ENCODE measurements around the gene PRKCA.

PRKCA gene

GRCh38 chr17:66522591-66523272 lies 220.3 kb downstream of the PRKCA start:
- Histone ChIP-seq H3K4me2 (ENCODE audit: low read depth, low read length, poor library complexity, severe bottlenecking) (no peak overlapping the region), H3K79me2 (ENCODE audit: insufficient read depth, low read length) (no peaks in the 10 kb centered on the region), H3K9me3 (ENCODE audit: insufficient read depth, low read depth, low read length) (no peaks in the 10 kb centered on the region), H3K4me1 (ENCODE audit: insufficient read depth, low read length, poor library complexity, severe bottlenecking) (no peaks in the 10 kb centered on the region), H3K9ac (ENCODE audit: low read depth, low read length, poor library complexity, severe bottlenecking) (no peak overlapping the region), H3F3A (ENCODE audit: low read depth) (no peaks in the 10 kb centered on the region), H3K27me3 (ENCODE audit: insufficient read depth, low read length, poor library complexity, severe bottlenecking) (no peaks in the 10 kb centered on the region), H4K20me1 (ENCODE audit: insufficient read depth, low read length, poor library complexity, severe bottlenecking) (no peaks in the 10 kb centered on the region), H3K4me3 (ENCODE audit: low read length, poor library complexity, severe bottlenecking) (no peak overlapping the region), H3K36me3 (ENCODE audit: insufficient read depth, low read length) (no peaks in the 10 kb centered on the region), H2AFZ (ENCODE audit: low read length) (no peak overlapping the region), H3K9me2 (replicated peaks; ENCODE audit: low read depth, low read length) (no peaks in the 10 kb centered on the region)
- TF ChIP-seq CTCF (conservative IDR thresholded peaks at IDR 0.05; ENCODE audit: low read length), result no peak

GRCh38 chr17:66523378-66524200 lies 221.2 kb downstream of the PRKCA start:
- H3K4me1 ChIP-seq (ENCODE audit: insufficient read depth, low read length, poor library complexity, severe bottlenecking), result no peaks in the 10 kb centered on the region
- H2AFZ ChIP-seq (ENCODE audit: low read length), result no peak overlapping the region

DNA sequence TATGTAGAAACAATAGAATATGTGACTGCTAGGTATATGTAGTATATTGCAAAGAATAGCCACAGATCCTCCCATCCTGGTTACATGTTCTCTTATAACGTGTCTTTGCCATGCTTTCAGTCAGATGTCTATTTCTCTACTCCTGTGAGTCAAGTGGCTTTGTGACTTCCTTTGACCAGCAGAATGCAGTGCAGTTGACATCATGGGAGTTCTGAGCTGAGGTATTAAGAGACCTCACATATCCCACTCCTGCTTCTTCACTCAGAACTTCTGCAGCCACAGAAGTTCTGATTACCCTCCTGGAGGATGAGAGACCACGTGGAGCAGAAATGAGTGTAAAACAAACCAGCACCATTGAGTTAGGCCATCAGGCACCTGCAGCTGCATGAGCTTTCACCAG lies 222.5 kb downstream of the PRKCA start:
- no peaks in the 10 kb centered on the region for H4K20me1 ChIP-seq (ENCODE audit: insufficient read depth, low read length, poor library complexity, severe bottlenecking)
- H3K9me2 ChIP-seq (replicated peaks; ENCODE audit: low read depth, low read length), result no peaks in the 10 kb centered on the region
- no peak overlapping the region for H3K4me3 ChIP-seq (ENCODE audit: low read length, poor library complexity, severe bottlenecking)
- H3K4me2 ChIP-seq (ENCODE audit: low read depth, low read length, poor library complexity, severe bottlenecking), result no peak overlapping the region
- H2AFZ ChIP-seq (ENCODE audit: low read length), result no peak overlapping the region
- H3K27me3 ChIP-seq (ENCODE audit: insufficient read depth, low read length, poor library complexity, severe bottlenecking), result no peaks in the 10 kb centered on the region
- H3K9me3 ChIP-seq (ENCODE audit: insufficient read depth, low read depth, low read length), result no peaks in the 10 kb centered on the region
- no peak for TF ChIP-seq CTCF (conservative IDR thresholded peaks at IDR 0.05; ENCODE audit: low read length)
- no peaks in the 10 kb centered on the region for H3K4me1 ChIP-seq (ENCODE audit: insufficient read depth, low read length, poor library complexity, severe bottlenecking)
- H3K36me3 ChIP-seq (ENCODE audit: insufficient read depth, low read length), result no peaks in the 10 kb centered on the region
- no peaks in the 10 kb centered on the region for H3F3A ChIP-seq (ENCODE audit: low read depth)
- H3K79me2 ChIP-seq (ENCODE audit: insufficient read depth, low read length), result no peaks in the 10 kb centered on the region
- no peak overlapping the region for H3K9ac ChIP-seq (ENCODE audit: low read depth, low read length, poor library complexity, severe bottlenecking)

More at GRCh38 chr17:66523378-66524200, 221.2 kb downstream of the PRKCA start:
- H3K79me2 ChIP-seq (ENCODE audit: insufficient read depth, low read length), result no peaks in the 10 kb centered on the region
- H4K20me1 ChIP-seq (ENCODE audit: insufficient read depth, low read length, poor library complexity, severe bottlenecking), result no peaks in the 10 kb centered on the region
- no peaks in the 10 kb centered on the region for H3F3A ChIP-seq (ENCODE audit: low read depth)
- TF ChIP-seq EZH2phosphoT487 (IDR thresholded peaks at IDR 0.05; ENCODE audit: borderline replicate concordance) (no peak), CTCF (conservative IDR thresholded peaks at IDR 0.05; ENCODE audit: low read length) (no peak)
- no peaks in the 10 kb centered on the region for H3K36me3 ChIP-seq (ENCODE audit: insufficient read depth, low read length)
- H3K9me2 ChIP-seq (replicated peaks; ENCODE audit: low read depth, low read length), result no peaks in the 10 kb centered on the region
- H3K9ac ChIP-seq (ENCODE audit: low read depth, low read length, poor library complexity, severe bottlenecking), result no peak overlapping the region
- H3K27me3 ChIP-seq (ENCODE audit: insufficient read depth, low read length, poor library complexity, severe bottlenecking), result no peaks in the 10 kb centered on the region
- H3K9me3 ChIP-seq (ENCODE audit: insufficient read depth, low read depth, low read length), result no peaks in the 10 kb centered on the region
- no peak overlapping the region for H3K4me2 ChIP-seq (ENCODE audit: low read depth, low read length, poor library complexity, severe bottlenecking)
- no peak overlapping the region for H3K4me3 ChIP-seq (ENCODE audit: low read length, poor library complexity, severe bottlenecking)
